Measurements from ENCODE around the gene KCP.

The KCP gene

DNA sequence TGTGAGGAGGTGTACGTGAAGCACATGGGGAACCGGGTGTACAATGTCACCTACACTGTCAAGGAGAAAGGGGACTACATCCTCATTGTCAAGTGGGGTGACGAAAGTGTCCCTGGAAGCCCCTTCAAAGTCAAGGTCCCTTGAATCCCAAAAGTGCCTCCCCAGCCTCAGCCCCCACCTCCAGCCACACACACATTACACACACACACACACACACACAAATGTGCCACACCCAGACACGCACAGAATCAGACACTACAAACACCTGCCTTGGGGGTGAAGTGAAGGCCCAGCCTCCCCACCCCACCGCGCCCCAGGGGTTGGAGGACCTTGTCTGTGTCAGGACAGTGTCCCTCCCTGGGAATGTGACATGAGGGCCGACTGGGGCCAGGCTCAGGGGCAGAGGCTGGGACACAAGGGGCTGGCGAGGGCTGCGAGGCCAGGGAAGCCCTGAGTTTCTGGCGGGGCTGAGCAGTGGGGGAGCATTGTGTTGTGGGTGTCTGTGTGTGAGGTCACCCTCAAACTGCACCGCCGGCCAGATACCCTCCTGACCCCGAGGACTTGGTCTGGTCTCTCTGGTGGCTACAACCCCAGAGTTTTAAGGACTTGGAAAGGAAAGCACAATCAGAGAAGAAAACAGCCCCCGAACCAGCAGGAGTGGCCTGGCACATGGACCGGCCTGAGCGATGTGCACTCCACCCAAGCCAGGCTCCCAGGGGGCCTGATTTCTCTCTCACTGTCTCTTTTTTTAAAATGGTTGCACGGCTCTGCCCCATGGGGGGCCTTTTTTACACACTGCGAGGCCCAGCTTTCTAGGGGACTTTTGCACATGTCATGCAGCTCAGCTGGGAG, 51.9 kb downstream of the KCP start:
- DNase-seq (ENCODE audit: low spot score), result no peak

DNA sequence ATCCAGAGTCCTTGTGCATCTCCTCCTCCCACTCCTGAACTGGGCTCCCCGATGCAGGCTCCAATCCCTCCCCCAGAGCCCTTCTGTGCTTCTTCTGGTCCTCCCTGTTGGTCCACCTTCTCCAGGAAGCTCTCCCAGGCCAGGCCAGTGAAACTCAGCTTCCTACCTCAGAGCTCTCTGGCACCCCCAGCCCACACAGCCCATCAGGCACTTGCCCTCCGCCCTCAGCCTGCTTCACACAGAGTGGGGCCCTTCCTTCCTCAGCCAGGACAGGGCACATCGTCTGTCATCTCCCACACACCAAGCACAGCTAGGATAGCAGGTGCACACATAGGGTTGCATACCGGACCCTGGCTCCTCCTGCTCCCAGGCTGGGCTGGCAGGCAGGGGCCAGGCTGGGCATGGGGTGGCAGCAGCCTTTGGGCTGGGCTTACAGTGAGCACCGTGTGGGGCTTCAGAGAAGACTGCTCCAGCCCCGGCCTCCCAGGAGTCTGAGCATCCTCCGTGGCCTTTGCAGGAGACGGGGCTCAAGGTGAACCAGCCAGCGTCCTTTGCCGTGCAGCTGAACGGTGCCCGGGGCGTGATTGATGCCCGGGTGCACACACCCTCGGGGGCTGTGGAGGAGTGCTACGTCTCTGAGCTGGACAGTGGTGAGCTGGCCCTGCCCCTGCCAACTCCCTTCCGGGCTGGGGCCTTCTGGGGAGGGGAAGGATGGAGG, 54.3 kb downstream of the KCP start:
- no peak for DNase-seq (ENCODE audit: low spot score)

- no peak for DNase-seq (ENCODE audit: low spot score)
Observed at GRCh38 chr7:128855559-128855958, 55.0 kb downstream of the KCP start.

- no peak for DNase-seq (ENCODE audit: low spot score)
Observed at GRCh38 chr7:128854396-128854795, 56.1 kb downstream of the KCP start.

GRCh38 chr7:128853799-128854198, 56.7 kb downstream of the KCP start:
- DNase-seq (ENCODE audit: low spot score), result no peak

- no peak for DNase-seq (ENCODE audit: low spot score)
Observed at GRCh38 chr7:128852537-128853254, 57.8 kb downstream of the KCP start.

GRCh38 chr7:128849804-128850490, 60.6 kb downstream of the KCP start:
- DNase-seq (ENCODE audit: low spot score), result no peak

GRCh38 chr7:128849156-128849515, 61.4 kb downstream of the KCP start:
- no peak for DNase-seq (ENCODE audit: low spot score)

GRCh38 chr7:128848289-128849155, 62.0 kb downstream of the KCP start:
- no peak for DNase-seq (ENCODE audit: low spot score)

DNA sequence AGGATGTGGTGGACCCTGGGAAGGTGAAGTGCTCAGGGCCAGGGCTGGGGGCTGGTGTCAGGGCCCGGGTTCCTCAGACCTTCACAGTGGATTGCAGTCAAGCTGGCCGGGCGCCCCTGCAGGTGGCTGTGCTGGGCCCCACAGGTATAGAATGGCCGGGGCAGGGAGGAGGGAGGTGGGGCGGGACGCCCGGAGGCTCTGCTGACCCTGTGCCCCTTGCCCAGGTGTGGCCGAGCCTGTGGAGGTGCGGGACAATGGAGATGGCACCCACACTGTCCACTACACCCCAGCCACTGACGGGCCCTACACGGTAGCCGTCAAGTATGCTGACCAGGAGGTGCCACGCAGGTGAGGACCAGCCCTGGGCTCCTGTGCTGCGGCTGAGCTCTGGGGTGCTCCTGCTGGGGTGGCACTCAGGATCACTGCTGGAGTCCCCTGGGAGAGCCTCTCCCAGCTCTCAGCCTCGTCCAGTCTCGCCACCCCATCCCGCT, 62.7 kb downstream of the KCP start:
- no peak for DNase-seq (ENCODE audit: low spot score)

GRCh38 chr7:128846781-128847444, 63.6 kb downstream of the KCP start:
- DNase-seq (ENCODE audit: low spot score), result no peak

- no peak for DNase-seq (ENCODE audit: low spot score)
Observed at GRCh38 chr7:128845987-128846386, 64.5 kb downstream of the KCP start.

DNA sequence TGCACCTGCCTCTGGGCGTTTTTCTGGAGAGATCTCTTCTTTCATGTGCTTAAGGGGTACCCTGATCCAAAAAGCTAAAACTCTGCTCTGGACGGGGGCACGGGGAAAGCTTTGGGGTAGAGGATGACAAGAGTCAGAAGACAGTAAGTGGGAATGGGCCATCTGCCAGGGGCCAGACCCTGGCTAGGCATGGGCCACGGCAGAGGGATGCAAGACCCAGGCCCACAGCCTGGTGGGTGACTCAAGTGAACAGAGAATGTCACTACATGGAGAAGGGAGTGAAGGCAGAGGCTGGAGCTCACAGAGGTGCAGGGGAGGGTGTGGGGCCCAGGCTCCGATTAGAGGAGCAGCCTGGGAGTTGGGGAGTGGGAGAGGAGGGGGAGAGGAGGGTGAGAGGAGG, 65.0 kb downstream of the KCP start:
- DNase-seq (ENCODE audit: low spot score), result no peak

GRCh38 chr7:128844777-128845311, 65.7 kb downstream of the KCP start:
- no peak for DNase-seq (ENCODE audit: low spot score)

DNA sequence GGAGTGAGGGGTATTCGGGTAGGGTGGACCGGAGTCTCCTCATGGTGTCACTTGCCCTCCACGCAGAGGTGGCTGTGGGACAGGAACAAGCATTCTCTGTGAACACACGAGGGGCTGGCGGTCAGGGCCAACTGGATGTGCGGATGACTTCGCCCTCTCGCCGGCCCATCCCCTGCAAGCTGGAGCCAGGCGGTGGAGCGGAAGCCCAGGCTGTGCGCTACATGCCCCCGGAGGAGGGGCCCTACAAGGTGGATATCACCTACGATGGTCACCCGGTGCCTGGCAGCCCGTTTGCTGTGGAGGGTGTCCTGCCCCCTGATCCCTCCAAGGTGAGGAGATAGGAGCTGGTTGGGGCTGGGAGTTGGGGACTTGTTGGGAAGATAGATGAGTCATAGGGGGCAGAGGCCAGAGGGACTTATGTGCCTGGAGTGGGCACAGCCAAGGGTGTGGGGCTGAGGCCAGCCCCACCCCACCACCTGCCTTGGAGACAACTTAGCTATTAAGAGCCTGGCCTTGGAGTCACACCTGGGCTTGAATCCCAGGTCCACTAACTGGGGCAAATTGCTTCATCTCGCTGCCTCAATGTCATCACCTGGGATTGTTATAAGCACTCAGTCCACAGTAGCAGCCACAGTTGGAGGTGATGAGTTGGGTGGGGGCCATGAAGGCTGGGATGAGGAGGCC, 66.4 kb downstream of the KCP start:
- DNase-seq (ENCODE audit: low spot score), result no peak

- DNase-seq (ENCODE audit: low spot score), result no peak
Observed at GRCh38 chr7:128842674-128843641, 67.6 kb downstream of the KCP start.

- DNase-seq (ENCODE audit: low spot score), result no peak
Observed at GRCh38 chr7:128841921-128842673, 68.4 kb downstream of the KCP start.

All from RKO (cell line).